Ovary (tissue), 3 donors: ENCODE data around the gene CHCHD2.
"Not testable (repeated sequence)": the region's sequence is repeated elsewhere in the genome, so short reads cannot be mapped to it uniquely, and the experiment has no call there.

ENCODE experiments used
- EP300 ChIP-seq: sonication (generic); formaldehyde crosslinking; IDR thresholded peaks from one replicate; pipeline ENCODE4 v1.6.1; 2017; ENCODE audit warnings: antibody characterized with exemption
- POLR2A ChIP-seq: fragments of 450-650 bp; IDR thresholded peaks from one replicate; pipeline ENCODE4 v1.6.1; 2017; ENCODE audit warnings: antibody characterized with exemption, mild to moderate bottlenecking, moderate library complexity
- TF ChIP-seq, protein P1 (sequence below), 3 donors: fragments of 450-650 bp in 2 of 3; fragments of 200-600 bp in 1 of 3; IDR thresholded peaks; one replicate each; pipeline versions ENCODE4 v1.5.1 to v1.8.0; 2016 to 2022; ENCODE audit warnings: antibody characterized with exemption in 3 of 3, mild to moderate bottlenecking in 1 of 3
- donor health status: DM: no; HTN: no; CAD: no.

DNA sequence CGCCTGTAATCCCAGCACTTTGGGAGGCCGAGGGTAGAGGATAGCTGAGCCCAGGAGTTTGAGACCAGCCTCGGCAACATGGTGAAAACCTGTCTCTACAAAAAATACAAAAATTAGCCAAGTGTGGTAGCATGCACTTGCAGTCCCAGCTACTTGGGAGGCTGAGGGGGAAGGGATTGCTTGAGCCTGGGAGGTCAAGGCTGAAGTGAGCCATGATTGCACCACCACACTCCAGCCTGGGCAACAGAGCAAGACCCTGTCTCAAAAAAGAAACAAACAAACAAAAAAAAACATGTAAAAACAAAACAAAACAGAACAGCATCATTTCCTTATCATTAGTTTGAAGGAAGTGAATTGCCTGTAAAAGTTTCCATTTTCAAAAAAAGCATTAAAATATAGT lies 6.0 kb upstream of the CHCHD2 start:
- TF ChIP-seq, protein P1, sequence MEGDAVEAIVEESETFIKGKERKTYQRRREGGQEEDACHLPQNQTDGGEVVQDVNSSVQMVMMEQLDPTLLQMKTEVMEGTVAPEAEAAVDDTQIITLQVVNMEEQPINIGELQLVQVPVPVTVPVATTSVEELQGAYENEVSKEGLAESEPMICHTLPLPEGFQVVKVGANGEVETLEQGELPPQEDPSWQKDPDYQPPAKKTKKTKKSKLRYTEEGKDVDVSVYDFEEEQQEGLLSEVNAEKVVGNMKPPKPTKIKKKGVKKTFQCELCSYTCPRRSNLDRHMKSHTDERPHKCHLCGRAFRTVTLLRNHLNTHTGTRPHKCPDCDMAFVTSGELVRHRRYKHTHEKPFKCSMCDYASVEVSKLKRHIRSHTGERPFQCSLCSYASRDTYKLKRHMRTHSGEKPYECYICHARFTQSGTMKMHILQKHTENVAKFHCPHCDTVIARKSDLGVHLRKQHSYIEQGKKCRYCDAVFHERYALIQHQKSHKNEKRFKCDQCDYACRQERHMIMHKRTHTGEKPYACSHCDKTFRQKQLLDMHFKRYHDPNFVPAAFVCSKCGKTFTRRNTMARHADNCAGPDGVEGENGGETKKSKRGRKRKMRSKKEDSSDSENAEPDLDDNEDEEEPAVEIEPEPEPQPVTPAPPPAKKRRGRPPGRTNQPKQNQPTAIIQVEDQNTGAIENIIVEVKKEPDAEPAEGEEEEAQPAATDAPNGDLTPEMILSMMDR (IDR thresholded peaks at IDR 0.05), result not testable (repeated sequence)
- not testable (repeated sequence) for TF ChIP-seq POLR2A, EP300
